Sigmoid colon (tissue), 7 donors: ENCODE data around the gene SYNE2. TPM values are rescaled to one million over a fixed set of nuclear protein-coding genes. Genes with fewer than 3 reads are reported as not detected.

Source experiments
- DNase-seq: peaks from one replicate; pipeline ENCODE4 v3.0.0-alpha.2; 2019
- H3K27ac ChIP-seq, 4 donors: fragments of 200-600 bp; sonication (generic); one replicate each; pipeline ENCODE4 v1.5.1; 2016 to 2019; ENCODE audit warnings: mild to moderate bottlenecking in 1 of 4
- H3K27me3 ChIP-seq, 3 donors: fragments of 200-600 bp; sonication (generic); one replicate each; pipeline ENCODE4 v1.5.1; 2019; ENCODE audit warnings: mild to moderate bottlenecking in 1 of 3
- H3K36me3 ChIP-seq, 4 donors: fragments of 200-600 bp; sonication (generic); one replicate each; pipeline ENCODE4 v1.5.1; 2016 to 2019
- H3K4me1 ChIP-seq, 4 donors: fragments of 200-600 bp; sonication (generic); one replicate each; pipeline ENCODE4 v1.5.1; 2017 to 2019
- H3K4me3 ChIP-seq, 4 donors: fragments of 200-600 bp; sonication (generic); one replicate each; pipeline ENCODE4 v1.5.1; 2017 to 2019; ENCODE audit warnings: mild to moderate bottlenecking in 2 of 4, moderate library complexity in 1 of 4
- H3K9me3 ChIP-seq, 4 donors: fragments of 200-600 bp in 3 of 4; sonication (generic) in 3 of 4; one replicate each; pipeline versions ENCODE4 v1.5.1 to v1.6.1; 2013 to 2019
- CTCF ChIP-seq, 4 experiments: fragments of 450-650 bp in 3 of 4; fragments of 200-600 bp in 1 of 4; IDR thresholded peaks; one replicate each; pipeline ENCODE4 v1.5.1; 2016 to 2019; ENCODE audit warnings: antibody characterized with exemption in 4 of 4, mild to moderate bottlenecking in 3 of 4, moderate library complexity in 2 of 4
- EP300 ChIP-seq, 4 donors: sonication (generic); formaldehyde crosslinking; IDR thresholded peaks; one replicate each; pipeline ENCODE4 v1.6.1; 2017; ENCODE audit warnings: antibody characterized with exemption in 4 of 4
- POLR2A ChIP-seq, 2 donors: fragments of 450-650 bp; IDR thresholded peaks; one replicate each; pipeline ENCODE4 v1.6.1; 2016; ENCODE audit warnings: antibody characterized with exemption in 2 of 2, mild to moderate bottlenecking in 2 of 2, moderate library complexity in 2 of 2
- POLR2AphosphoS5 ChIP-seq, 4 donors: sonication (generic); formaldehyde crosslinking; IDR thresholded peaks; one replicate each; pipeline ENCODE4 v1.6.1; 2017; ENCODE audit warnings: antibody characterized with exemption in 4 of 4
- WGBS, 2 donors: extraction: QIAGEN DNeasy Blood & Tissue Kit; methylation state at CpG; one replicate each; pipeline ENCODE4 v1.1.7; 2013; 5-methylcytosine and 5-hydroxymethylcytosine counted together
- intact Hi-C: fragments of 100-400 bp; cut with DNase I; formaldehyde crosslinking; loops from one replicate; pipeline ENCODE4 v1.15.1; 2023
- polyA plus RNA-seq, 3 donors: library from polyadenylated mRNA; stranded (reverse); fragments of 200-250 nt; gene quantifications; one replicate each; pipeline ENCODE4 v1.2.3, GENCODE V29; 2013
- total RNA-seq, 4 donors: library from RNA; depleted of rRNA; stranded (reverse); fragments of >200 nt; gene quantifications; one replicate each; pipeline ENCODE4 v1.1.0, GENCODE V29; 2016
- donor health status: healthy with polysubstance abuse.
- donor health status: Bipolar disorder and iron deficiency.
- donor health status: healthy.

Gene SYNE2
- total and polyA plus RNA-seq, 7 donors, result 25.8 to 70.6 (median 54.6) TPM

- intact Hi-C loops, result loop anchor here (5.0 kb wide), 1 partner anchor 120 kb away; the partner anchor contains the start of gene SYNE2
Observed at GRCh38 chr14:63972323-63972932, 119.6 kb downstream of the SYNE2 start.

GRCh38 chr14:63974176-63974575 is 121.4 kb downstream of the SYNE2 start:
- intact Hi-C loops, result loop anchor here (5.0 kb wide), 1 partner anchor 122 kb away; the partner anchor contains the start of gene SYNE2
- Histone ChIP-seq H3K36me3 (peaks cover 0 to 15% (median 0%) of the 10 kb centered on the region in 4 donors), H3K27me3 (no peaks in the 10 kb centered on the region), H3K9me3 (no peaks in the 10 kb centered on the region), H3K27ac (no peak overlapping the region), H3K4me3 (no peak overlapping the region), H3K4me1 (peaks cover 0 to 12% (median 10%) of the 10 kb centered on the region in 4 donors)
- 94 to 97% methylated on average over 5 of the region's 5 CpGs for WGBS, 2 donors
- TF ChIP-seq POLR2A (IDR thresholded peaks at IDR 0.05) (no peak), POLR2AphosphoS5 (IDR thresholded peaks at IDR 0.05) (no peak), EP300 (IDR thresholded peaks at IDR 0.05) (no peak), CTCF (IDR thresholded peaks at IDR 0.05) (no peak)
- no peak for DNase-seq

More at GRCh38 chr14:63972323-63972932, 119.6 kb downstream of the SYNE2 start:
- no peak overlapping the region for H3K27ac ChIP-seq
- H3K36me3 ChIP-seq, result peaks cover 0 to 17% (median 3%) of the 10 kb centered on the region in 4 donors
- no peak for TF ChIP-seq CTCF (IDR thresholded peaks at IDR 0.05)
- peak in 3 of 4 donors; percentile 26 to 54 (median 52) for TF ChIP-seq POLR2AphosphoS5 (IDR thresholded peaks at IDR 0.05)
- TF ChIP-seq EP300 (IDR thresholded peaks at IDR 0.05), result no peak
- no peak for TF ChIP-seq POLR2A (IDR thresholded peaks at IDR 0.05)
- WGBS, 2 donors, result 47 to 82% methylated on average over 3 of the region's 3 CpGs
- H3K27me3 ChIP-seq, result no peaks in the 10 kb centered on the region
- no peak for DNase-seq
- H3K4me1 ChIP-seq, result peaks cover 0 to 12% (median 10%) of the 10 kb centered on the region in 4 donors
- H3K4me3 ChIP-seq, result no peak overlapping the region
- H3K9me3 ChIP-seq, result no peaks in the 10 kb centered on the region

- Histone ChIP-seq H3K9me3 (no peaks in the 10 kb centered on the region), H3K27ac (no peak overlapping the region), H3K4me1 (no peaks in the 10 kb centered on the region), H3K4me3 (no peak overlapping the region), H3K27me3 (no peaks in the 10 kb centered on the region), H3K36me3 (peaks cover 0 to 19% (median 0%) of the 10 kb centered on the region in 4 donors)
- 94 to 95% methylated on average over 4 of the region's 4 CpGs for WGBS, 2 donors
- intact Hi-C loops, result no loop called here
- no peak for DNase-seq
- TF ChIP-seq POLR2AphosphoS5 (IDR thresholded peaks at IDR 0.05) (no peak), EP300 (IDR thresholded peaks at IDR 0.05) (no peak), CTCF (IDR thresholded peaks at IDR 0.05) (no peak), POLR2A (IDR thresholded peaks at IDR 0.05) (no peak)
Observed at GRCh38 chr14:63981569-63981968, 128.8 kb downstream of the SYNE2 start.

GRCh38 chr14:63982156-63982555 is 129.4 kb downstream of the SYNE2 start:
- Histone ChIP-seq H3K27ac (no peak overlapping the region), H3K36me3 (peaks cover 0 to 14% (median 0%) of the 10 kb centered on the region in 4 donors), H3K4me1 (no peaks in the 10 kb centered on the region), H3K9me3 (no peaks in the 10 kb centered on the region), H3K4me3 (no peak overlapping the region), H3K27me3 (no peaks in the 10 kb centered on the region)
- DNase-seq, result no peak
- intact Hi-C loops, result no loop called here
- 93 to 98% methylated on average over 3 of the region's 3 CpGs for WGBS, 2 donors
- no peak for TF ChIP-seq CTCF (IDR thresholded peaks at IDR 0.05)
- TF ChIP-seq EP300 (IDR thresholded peaks at IDR 0.05), result no peak
- no peak for TF ChIP-seq POLR2AphosphoS5 (IDR thresholded peaks at IDR 0.05)
- TF ChIP-seq POLR2A (IDR thresholded peaks at IDR 0.05), result no peak
